ENCODE data around the gene MRPL18. TPM values are rescaled to one million over a fixed set of nuclear protein-coding genes. Genes with fewer than 3 reads are reported as not detected.
"Not testable (repeated sequence)": the region's sequence is repeated elsewhere in the genome, so short reads cannot be mapped to it uniquely, and the experiment has no call there.

MRPL18 gene
- total RNA-seq, 1 donor from 2014 or later: 46.0 TPM

GRCh38 chr6:159821726-159822125 lies 31.5 kb downstream of the MRPL18 start:
- no peak overlapping the region for H3K4me3 ChIP-seq
- no peak for TF ChIP-seq CTCF (IDR thresholded peaks at IDR 0.05)
- H3K27me3 ChIP-seq: no peaks in the 10 kb centered on the region
- ATAC-seq (no peak), DNase-seq (no peak)
- intact Hi-C loops (cut with DNase I): no loop called here
- H3K9me3 ChIP-seq: no peaks in the 10 kb centered on the region
- no peak overlapping the region for H3K27ac ChIP-seq
- H3K36me3 ChIP-seq: no peaks in the 10 kb centered on the region
- H3K4me1 ChIP-seq: no peaks in the 10 kb centered on the region

DNA sequence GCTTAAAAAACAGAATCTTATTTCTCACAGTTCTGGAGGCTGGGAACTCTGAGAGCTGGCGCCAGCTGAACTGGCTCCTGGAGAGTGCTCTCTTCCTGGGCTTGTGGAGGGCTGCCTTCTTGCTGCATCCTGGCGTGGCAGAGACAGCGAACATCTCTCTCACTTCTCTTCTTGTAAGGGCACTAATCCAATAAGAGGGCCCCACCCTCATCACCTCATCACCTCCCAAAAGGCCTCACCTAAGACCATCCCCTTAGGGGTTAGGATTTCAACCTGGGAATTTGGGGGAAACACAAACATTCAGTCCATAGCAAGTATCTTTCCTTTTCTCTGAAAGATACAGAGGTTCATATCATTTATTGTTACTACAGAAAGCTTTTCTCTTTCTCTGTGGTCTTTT lies 33.7 kb downstream of the MRPL18 start:
- no peak for DNase-seq
- Histone ChIP-seq H3K27ac (no peak overlapping the region), H3K27me3 (no peaks in the 10 kb centered on the region), H3K9me3 (no peaks in the 10 kb centered on the region), H3K4me3 (no peak overlapping the region), H3K4me1 (no peaks in the 10 kb centered on the region), H3K36me3 (no peaks in the 10 kb centered on the region)
- intact Hi-C loops (cut with DNase I): no loop called here
- no peak for TF ChIP-seq CTCF (IDR thresholded peaks at IDR 0.05)
- ATAC-seq: no peak

- ATAC-seq; H3K36me3 ChIP-seq; DNase-seq; H3K27ac ChIP-seq; H3K4me3 ChIP-seq; H3K4me1 ChIP-seq; H3K27me3 ChIP-seq; intact Hi-C loops (cut with DNase I); H3K9me3 ChIP-seq: not testable (repeated sequence)
These were observed 34.4 kb downstream of the MRPL18 start for GRCh38 chr6:159824690-159825089.

GRCh38 chr6:159826004-159826403 lies 35.7 kb downstream of the MRPL18 start:
- Histone ChIP-seq H3K4me3 (no peak overlapping the region), H3K27me3 (no peaks in the 10 kb centered on the region), H3K36me3 (no peaks in the 10 kb centered on the region), H3K4me1 (no peaks in the 10 kb centered on the region), H3K9me3 (no peaks in the 10 kb centered on the region), H3K27ac (no peak overlapping the region)
- DNase-seq (no peak), ATAC-seq (no peak)
- intact Hi-C loops (cut with DNase I): no loop called here
- TF ChIP-seq CTCF (IDR thresholded peaks at IDR 0.05): no peak

DNA sequence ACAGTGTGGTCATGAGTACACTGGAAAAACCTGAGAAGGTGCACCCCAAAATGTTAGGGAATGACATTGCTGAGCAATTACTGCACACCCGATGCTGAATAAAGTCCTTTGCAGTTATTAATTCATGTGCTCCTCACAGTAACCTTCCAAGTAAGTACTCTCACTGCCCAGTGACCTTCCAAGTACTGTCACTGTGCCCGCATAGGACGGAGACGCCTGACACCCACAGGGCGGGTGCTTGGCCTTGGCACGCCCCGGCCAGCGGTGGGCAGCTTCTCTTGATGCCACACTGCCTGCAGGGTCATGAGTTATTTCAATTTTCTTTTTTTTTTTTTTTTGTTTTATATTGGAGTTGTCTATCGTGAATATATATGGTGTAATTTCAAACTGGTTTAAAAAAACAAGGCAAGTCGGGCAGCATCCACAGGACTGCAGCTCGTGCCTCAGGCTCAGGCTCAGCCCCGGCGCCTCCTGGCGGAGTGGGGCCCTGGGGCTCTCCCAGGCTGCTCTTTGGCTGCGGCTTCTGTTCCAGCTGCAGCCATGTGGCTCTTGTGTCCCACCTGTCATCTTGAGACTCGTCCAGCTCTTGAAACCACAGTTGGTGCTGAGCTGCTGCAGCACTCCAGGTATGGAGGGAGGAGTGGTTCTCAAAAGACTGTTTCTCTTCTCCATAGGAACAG lies 36.8 kb downstream of the MRPL18 start:
- Histone ChIP-seq H3K27ac (no peak overlapping the region), H3K4me1 (no peaks in the 10 kb centered on the region), H3K36me3 (no peaks in the 10 kb centered on the region), H3K4me3 (no peak overlapping the region), H3K9me3 (no peaks in the 10 kb centered on the region), H3K27me3 (no peaks in the 10 kb centered on the region)
- TF ChIP-seq CTCF (IDR thresholded peaks at IDR 0.05): no peak
- intact Hi-C loops (cut with DNase I): no loop called here
- DNase-seq (no peak), ATAC-seq (no peak)

- DNase-seq: no peak
- Histone ChIP-seq H3K27ac (no peak overlapping the region), H3K4me3 (no peak overlapping the region), H3K36me3 (no peaks in the 10 kb centered on the region), H3K27me3 (no peaks in the 10 kb centered on the region), H3K9me3 (no peaks in the 10 kb centered on the region), H3K4me1 (no peaks in the 10 kb centered on the region)
- intact Hi-C loops (cut with DNase I): no loop called here
- no peak for TF ChIP-seq CTCF (IDR thresholded peaks at IDR 0.05)
- no peak for ATAC-seq
These were observed 37.8 kb downstream of the MRPL18 start for GRCh38 chr6:159828074-159828473.
